Measurements from ENCODE around the gene NUDT8.
A peak's percentile ranks its signal among the peaks of the same experiment; 100 is the strongest.

NUDT8 gene

DNA sequence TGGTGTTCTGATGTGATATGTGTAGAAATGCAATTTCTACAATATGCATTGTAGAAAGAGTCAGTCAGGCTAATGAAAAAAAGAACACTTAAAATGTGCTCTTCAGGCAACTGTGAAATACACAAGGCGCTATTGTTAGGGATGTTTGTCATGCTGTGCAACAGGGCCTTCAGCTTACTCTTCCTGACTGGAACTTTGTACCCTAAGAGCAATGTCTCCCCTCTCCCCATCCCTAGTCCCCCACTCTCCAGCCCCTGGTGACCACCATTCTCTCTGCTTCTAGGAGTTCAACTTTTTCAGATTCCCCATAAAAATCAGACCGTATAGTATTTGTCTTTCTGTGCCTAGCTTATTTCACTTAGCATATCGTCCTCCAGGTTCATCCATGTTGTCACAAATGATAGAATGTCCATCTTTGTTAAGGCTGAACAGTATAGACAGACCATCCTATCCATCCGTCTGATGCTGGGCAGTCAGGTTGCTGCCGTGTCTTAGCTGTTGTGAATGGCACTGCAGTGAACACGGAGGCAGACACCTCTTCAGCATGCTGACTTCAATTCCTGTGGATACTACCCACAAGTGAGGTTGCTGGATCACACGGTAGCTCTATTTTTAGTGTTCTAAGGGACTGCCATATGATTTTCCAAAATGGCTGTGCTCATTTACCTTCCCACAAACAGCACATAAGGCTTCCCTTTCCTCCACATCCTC is 12.3 kb downstream of the NUDT8 start:
- Mint-ChIP-seq H3K27ac (no peak overlapping the region), H3K4me1 (peaks cover 45% of the 10 kb centered on the region), H3K36me3 (ENCODE audit: low read depth) (peaks cover 19% of the 10 kb centered on the region), H3K27me3 (ENCODE audit: low read depth, poor library complexity) (peaks cover 19% of the 10 kb centered on the region), H3K9me3 (peaks cover 18% of the 10 kb centered on the region), H3K4me3 (peak overlapping the region; percentile 24)
- TF ChIP-seq, protein P1, sequence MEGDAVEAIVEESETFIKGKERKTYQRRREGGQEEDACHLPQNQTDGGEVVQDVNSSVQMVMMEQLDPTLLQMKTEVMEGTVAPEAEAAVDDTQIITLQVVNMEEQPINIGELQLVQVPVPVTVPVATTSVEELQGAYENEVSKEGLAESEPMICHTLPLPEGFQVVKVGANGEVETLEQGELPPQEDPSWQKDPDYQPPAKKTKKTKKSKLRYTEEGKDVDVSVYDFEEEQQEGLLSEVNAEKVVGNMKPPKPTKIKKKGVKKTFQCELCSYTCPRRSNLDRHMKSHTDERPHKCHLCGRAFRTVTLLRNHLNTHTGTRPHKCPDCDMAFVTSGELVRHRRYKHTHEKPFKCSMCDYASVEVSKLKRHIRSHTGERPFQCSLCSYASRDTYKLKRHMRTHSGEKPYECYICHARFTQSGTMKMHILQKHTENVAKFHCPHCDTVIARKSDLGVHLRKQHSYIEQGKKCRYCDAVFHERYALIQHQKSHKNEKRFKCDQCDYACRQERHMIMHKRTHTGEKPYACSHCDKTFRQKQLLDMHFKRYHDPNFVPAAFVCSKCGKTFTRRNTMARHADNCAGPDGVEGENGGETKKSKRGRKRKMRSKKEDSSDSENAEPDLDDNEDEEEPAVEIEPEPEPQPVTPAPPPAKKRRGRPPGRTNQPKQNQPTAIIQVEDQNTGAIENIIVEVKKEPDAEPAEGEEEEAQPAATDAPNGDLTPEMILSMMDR (IDR thresholded peaks at IDR 0.05) = no peak
- no peak for DNase-seq

DNA sequence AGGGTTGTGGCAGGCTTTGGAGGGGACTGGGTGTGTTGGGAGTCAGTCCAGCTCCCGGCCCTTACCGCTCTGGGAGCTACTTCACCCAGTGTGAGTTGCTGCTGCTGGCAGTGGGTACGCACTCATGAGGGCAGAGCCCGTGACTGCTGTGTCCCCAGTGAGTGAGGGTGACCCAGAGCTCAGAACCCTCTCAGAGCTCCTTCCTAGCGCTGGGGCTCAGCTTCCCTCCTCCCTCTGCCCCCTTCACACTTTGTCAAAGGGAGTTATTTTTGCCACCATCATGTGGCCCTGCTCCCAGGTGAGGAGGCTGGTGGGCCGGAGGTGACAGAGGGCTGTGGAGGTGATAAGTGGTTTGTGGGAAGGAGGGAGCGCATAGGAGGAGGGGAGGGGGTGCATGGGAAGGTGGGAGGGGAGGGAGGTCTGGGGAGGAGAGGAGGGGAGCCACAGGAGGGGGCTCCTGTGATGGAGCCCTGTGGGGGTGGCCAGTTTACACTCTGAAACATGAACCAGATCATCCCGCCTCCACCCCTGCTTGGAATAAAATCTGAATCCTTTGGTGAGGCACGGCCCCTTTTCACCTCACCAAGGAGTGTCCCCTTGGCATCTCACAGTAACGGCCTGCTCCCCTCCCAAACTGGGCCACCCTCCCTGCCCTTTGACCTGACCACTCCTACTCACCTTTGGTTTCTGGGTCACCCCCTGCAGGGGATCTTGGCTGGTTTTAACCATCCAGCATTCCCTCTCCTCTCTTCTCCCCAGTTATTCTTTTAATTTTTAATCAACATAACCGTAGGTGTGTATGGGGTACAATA is 13.1 kb downstream of the NUDT8 start:
- H3K9me3 Mint-ChIP-seq = peaks cover 18% of the 10 kb centered on the region
- H3K36me3 Mint-ChIP-seq (ENCODE audit: low read depth) = peaks cover 19% of the 10 kb centered on the region
- H3K4me1 Mint-ChIP-seq = peaks cover 37% of the 10 kb centered on the region
- H3K27ac Mint-ChIP-seq = no peak overlapping the region
- TF ChIP-seq, protein P1 (IDR thresholded peaks at IDR 0.05) = no peak
- peak overlapping the region; percentile 24 for H3K4me3 Mint-ChIP-seq
- no peak for DNase-seq
- H3K27me3 Mint-ChIP-seq (ENCODE audit: low read depth, poor library complexity) = peaks cover 15% of the 10 kb centered on the region

DNA sequence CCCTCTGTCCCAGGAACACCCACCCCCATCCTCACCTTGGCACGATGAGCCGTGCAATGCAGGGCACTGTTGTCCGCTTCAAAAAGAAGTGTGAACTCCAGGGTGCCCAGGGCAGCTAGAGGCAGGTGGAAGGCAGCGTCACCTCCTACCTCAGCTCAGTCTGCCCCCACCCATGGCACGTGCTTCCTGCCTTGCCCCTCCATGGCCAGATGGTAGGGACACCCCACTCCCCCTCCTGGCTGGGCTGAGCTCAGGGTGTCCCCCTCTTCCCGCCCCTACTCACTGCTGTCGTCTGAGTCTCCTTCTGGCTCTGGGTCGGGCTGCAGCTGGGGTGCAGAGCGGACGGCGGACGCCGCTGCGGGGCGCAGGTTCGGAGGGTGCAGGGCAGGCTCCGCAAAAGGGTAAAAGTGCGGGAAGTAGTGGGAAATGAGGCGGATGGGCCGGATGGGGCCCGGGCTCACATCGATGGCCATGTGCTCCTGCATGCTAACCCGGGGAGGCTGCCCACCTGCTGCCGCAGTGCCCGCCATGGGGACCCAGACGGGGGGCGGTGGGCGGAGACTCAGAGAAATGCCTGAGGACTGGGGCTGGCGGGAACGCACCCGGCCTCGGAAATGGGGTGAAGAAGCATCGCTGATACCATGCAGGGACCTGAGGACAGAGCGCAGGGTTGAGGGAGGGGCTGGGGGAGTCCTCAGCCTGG is 13.9 kb downstream of the NUDT8 start:
- peaks cover 19% of the 10 kb centered on the region for H3K36me3 Mint-ChIP-seq (ENCODE audit: low read depth)
- H3K4me3 Mint-ChIP-seq = no peak overlapping the region
- peaks cover 32% of the 10 kb centered on the region for H3K4me1 Mint-ChIP-seq
- TF ChIP-seq, protein P1 (IDR thresholded peaks at IDR 0.05) = no peak
- H3K9me3 Mint-ChIP-seq = peaks cover 18% of the 10 kb centered on the region
- no peak overlapping the region for H3K27ac Mint-ChIP-seq
- peaks cover 12% of the 10 kb centered on the region for H3K27me3 Mint-ChIP-seq (ENCODE audit: low read depth, poor library complexity)
- DNase-seq = no peak

DNA sequence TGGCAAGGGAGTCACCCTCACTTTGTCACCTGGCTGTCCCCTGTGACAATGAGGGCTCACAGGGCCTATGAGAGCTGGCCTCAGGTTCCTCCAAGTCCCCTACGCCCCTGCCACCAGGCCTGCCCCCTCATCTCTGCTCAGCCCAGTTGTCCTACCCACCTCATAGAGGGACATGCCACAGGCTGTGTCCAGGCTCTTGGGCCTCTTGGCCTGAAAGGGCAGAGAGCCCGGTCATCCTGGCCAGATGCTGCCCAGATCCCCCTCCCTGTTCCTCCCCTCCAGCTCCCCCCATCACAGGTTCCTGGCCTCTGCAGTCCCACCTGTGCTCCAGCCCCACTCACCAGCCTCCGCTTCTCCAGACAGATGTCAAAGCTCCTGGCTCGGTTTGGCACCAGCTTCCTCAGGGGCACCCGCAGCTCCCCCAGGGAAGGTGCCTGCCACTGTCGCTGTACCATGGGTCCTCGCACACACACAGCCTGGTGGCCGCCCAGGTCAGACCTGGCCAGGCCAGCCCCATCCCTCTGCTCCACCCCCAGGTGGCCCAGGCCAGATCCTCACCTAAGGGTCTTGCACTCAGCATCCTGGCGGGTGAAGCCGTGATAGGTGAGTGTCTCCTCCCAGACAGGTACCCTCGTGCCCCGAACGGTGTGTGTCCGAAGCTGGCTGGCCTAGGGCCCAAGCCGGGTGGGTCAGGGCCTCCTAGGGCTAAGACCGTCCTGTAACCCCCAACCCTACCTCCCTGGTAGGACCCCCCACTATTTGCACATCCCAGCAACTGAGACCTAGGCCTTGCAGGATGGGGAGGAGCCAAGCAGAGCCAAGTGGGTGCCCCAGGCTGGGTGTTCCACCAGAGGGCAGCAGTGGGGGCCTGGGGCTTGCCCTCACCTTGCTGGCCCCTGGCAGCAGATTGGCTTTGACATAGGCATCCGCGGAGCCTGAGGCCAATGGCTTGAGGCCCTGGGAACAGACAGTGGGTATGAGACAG is 14.7 kb downstream of the NUDT8 start:
- Mint-ChIP-seq H3K4me3 (no peak overlapping the region), H3K36me3 (ENCODE audit: low read depth) (peaks cover 18% of the 10 kb centered on the region), H3K27me3 (ENCODE audit: low read depth, poor library complexity) (peaks cover 12% of the 10 kb centered on the region), H3K9me3 (peaks cover 17% of the 10 kb centered on the region), H3K27ac (no peak overlapping the region), H3K4me1 (peaks cover 30% of the 10 kb centered on the region)
- TF ChIP-seq, protein P1 (IDR thresholded peaks at IDR 0.05) = peak; percentile 46
- DNase-seq = no peak

DNA sequence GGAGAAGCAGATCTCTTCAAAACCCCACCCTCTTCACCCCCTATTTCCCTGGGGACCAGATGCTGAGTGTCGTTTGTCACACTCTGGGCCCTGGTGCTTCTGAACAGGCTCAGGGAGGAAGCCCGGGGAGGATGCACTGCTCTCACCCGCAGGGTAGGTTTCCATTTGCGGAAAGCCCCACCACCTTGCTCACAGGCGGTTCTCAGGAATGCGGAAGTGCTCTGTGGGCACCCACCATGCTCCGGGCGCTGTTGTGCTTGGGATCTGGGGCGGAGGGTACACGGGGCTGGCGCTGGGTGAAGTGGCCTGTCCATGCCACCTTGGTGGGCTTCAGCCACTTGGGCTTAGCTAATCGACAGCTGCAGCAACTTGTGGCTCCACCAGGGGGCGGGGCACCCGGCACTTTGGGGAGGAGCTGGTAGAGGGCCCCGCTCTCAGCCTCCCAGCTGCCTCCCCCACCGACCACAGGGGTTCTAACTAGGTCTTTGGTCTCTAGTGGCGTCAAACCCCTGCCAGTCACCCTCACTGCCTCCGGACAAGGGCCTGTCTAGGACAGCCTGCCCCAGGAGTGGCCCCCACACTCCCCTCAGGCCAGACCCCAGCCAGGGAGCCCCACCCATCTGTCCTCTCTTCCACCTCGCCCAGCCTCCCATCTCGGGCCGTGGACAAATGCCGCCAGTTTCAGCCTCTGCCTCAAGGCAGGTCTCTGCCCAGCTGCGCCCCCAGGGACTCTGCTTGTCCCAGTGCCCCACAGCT is 15.6 kb downstream of the NUDT8 start:
- no peak overlapping the region for H3K27ac Mint-ChIP-seq
- DNase-seq = peak; percentile 84
- H3K4me3 Mint-ChIP-seq = no peak overlapping the region
- peaks cover 12% of the 10 kb centered on the region for H3K27me3 Mint-ChIP-seq (ENCODE audit: low read depth, poor library complexity)
- H3K9me3 Mint-ChIP-seq = peaks cover 10% of the 10 kb centered on the region
- peaks cover 17% of the 10 kb centered on the region for H3K36me3 Mint-ChIP-seq (ENCODE audit: low read depth)
- TF ChIP-seq, protein P1 (IDR thresholded peaks at IDR 0.05) = peak; percentile 73
- H3K4me1 Mint-ChIP-seq = peaks cover 24% of the 10 kb centered on the region

Measured in nephron progenitor cell (in vitro differentiated cells).